Measurements from ENCODE around the gene CAPN13. TPM values are rescaled to one million over a fixed set of nuclear protein-coding genes. Genes with fewer than 3 reads are reported as not detected.

The CAPN13 gene
- total RNA-seq, 4 donors from 2014 or later: 0.18 to 5.8 (median 1.8) TPM

DNA sequence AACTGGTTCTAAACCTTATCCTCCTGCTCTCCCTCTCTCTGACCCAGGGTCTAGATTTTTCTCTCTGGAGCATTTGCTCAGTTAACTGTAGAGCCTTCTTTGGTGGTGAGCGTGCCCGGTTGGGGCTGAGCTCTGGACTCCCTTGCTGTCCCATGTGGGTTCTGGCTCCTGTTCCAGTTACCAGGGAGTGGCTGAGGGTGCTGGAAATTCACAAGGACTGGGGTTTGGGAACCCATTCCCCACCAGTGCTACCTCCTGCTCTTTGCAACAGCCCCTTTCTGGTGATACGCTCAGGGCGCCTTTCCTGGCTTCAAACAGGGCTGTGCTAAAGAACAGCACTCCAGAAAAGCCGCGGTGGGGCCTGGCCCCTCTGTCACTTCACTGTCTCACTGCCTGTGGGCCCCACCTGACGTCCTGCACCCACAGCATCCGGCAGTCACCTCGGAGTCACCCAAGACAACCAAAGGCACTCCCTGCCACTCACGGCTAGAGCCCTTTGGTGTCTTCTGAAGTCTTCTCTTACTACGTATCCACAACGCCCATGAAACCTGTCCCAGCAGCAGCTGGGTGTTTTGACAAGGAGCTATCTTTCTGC lies 41.3 kb downstream of the CAPN13 start:
- no peak overlapping the region for H3K27ac ChIP-seq
- intact Hi-C loops (cut with DNase I): no loop called here
- no peaks in the 10 kb centered on the region for H3K4me1 ChIP-seq
- no peaks in the 10 kb centered on the region for H3K9me3 ChIP-seq
- no peak overlapping the region for H3K4me3 ChIP-seq
- no peak for DNase-seq
- TF ChIP-seq, protein P1, sequence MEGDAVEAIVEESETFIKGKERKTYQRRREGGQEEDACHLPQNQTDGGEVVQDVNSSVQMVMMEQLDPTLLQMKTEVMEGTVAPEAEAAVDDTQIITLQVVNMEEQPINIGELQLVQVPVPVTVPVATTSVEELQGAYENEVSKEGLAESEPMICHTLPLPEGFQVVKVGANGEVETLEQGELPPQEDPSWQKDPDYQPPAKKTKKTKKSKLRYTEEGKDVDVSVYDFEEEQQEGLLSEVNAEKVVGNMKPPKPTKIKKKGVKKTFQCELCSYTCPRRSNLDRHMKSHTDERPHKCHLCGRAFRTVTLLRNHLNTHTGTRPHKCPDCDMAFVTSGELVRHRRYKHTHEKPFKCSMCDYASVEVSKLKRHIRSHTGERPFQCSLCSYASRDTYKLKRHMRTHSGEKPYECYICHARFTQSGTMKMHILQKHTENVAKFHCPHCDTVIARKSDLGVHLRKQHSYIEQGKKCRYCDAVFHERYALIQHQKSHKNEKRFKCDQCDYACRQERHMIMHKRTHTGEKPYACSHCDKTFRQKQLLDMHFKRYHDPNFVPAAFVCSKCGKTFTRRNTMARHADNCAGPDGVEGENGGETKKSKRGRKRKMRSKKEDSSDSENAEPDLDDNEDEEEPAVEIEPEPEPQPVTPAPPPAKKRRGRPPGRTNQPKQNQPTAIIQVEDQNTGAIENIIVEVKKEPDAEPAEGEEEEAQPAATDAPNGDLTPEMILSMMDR (IDR thresholded peaks at IDR 0.05): no peak
- 80 to 84% methylated on average over 2 to 7 of the region's 12 CpGs for WGBS, 2 donors
- H3K36me3 ChIP-seq: no peaks in the 10 kb centered on the region
- H3K27me3 ChIP-seq: peaks cover 0 to 25% (median 0%) of the 10 kb centered on the region in 4 donors

DNA sequence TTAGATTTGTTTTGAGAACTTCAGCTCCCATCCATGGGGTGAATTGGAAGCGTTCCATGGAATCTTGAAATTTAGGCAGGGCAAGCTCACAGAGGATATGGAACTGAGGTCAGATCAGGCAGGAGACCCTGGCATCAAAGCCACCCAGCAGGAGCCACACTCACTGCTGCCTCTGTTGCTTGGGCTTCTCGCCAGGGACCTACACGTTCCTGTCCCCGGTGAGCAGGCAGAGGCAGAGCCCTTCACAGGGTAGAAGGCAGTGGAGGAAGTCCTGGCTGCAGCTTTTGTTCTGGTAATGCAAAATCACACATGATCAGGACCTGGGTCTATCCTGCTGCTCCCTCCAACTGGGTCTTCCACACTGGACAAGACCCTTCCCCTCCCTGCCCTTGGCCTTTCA lies 42.1 kb downstream of the CAPN13 start:
- Histone ChIP-seq H3K27me3 (peaks cover 0 to 20% (median 0%) of the 10 kb centered on the region in 4 donors), H3K4me1 (no peaks in the 10 kb centered on the region), H3K4me3 (no peak overlapping the region), H3K27ac (no peak overlapping the region), H3K36me3 (no peaks in the 10 kb centered on the region), H3K9me3 (no peaks in the 10 kb centered on the region)
- WGBS, 2 donors: 44 to 67% methylated on average over 3 to 4 of the region's 4 CpGs
- DNase-seq: no peak
- intact Hi-C loops (cut with DNase I): no loop called here
- TF ChIP-seq, protein P1 (IDR thresholded peaks at IDR 0.05): no peak
- TF ChIP-seq POLR2A (IDR thresholded peaks at IDR 0.05): no peak

GRCh38 chr2:30764021-30764800 lies 43.0 kb downstream of the CAPN13 start:
- DNase-seq: no peak
- intact Hi-C loops (cut with DNase I): no loop called here
- H3K4me3 ChIP-seq: no peak overlapping the region
- H3K27ac ChIP-seq: no peak overlapping the region
- no peaks in the 10 kb centered on the region for H3K36me3 ChIP-seq
- TF ChIP-seq POLR2A (IDR thresholded peaks at IDR 0.05): no peak
- TF ChIP-seq, protein P1 (IDR thresholded peaks at IDR 0.05): no peak
- 83 to 86% methylated on average over 5 to 9 of the region's 12 CpGs for WGBS, 2 donors
- H3K27me3 ChIP-seq: peaks cover 0 to 25% (median 0%) of the 10 kb centered on the region in 4 donors
- H3K4me1 ChIP-seq: no peaks in the 10 kb centered on the region
- no peaks in the 10 kb centered on the region for H3K9me3 ChIP-seq

DNA sequence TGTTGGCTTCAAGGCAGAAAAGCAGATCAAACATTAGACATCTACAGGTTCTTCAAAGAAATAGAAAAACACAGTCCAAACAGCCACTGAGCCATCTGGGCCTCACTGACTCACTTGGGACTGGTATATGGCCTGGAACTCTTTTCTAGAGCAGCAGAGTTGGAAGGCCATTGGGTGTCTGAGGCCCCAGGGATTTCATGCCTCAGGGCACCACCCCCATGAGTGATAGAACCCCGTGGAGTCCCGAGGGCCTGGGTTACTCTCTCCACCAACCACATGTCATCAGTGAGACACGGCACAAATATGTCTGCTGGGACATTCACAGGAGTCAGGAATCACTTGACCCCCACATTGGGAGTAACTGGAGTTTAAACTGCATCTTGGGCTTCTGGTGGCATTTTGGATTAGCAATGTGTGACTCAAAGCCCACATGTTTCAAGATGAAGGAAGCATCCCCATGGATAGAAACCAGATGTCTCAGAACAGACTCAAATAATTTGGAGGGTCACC lies 44.0 kb downstream of the CAPN13 start:
- Histone ChIP-seq H3K27ac (no peak overlapping the region), H3K9me3 (no peaks in the 10 kb centered on the region), H3K4me1 (no peaks in the 10 kb centered on the region), H3K4me3 (no peak overlapping the region), H3K36me3 (no peaks in the 10 kb centered on the region), H3K27me3 (peaks cover 0 to 31% (median 0%) of the 10 kb centered on the region in 4 donors)
- WGBS, 2 donors: 59% methylated on average over 3 of the region's 3 CpGs; no CpG with 5 or more reads in 1 of the 2 donors
- no peak for DNase-seq
- intact Hi-C loops (cut with DNase I): no loop called here
- TF ChIP-seq, protein P1 (IDR thresholded peaks at IDR 0.05): no peak
- no peak for TF ChIP-seq POLR2A (IDR thresholded peaks at IDR 0.05)

- peaks cover 0 to 43% (median 0%) of the 10 kb centered on the region in 4 donors for H3K27me3 ChIP-seq
- H3K4me1 ChIP-seq: peaks cover under 1 to 6% (median 2%) of the 10 kb centered on the region in 3 donors
- 77 to 100% methylated on average over 3 to 8 of the region's 8 CpGs for WGBS, 2 donors
- H3K9me3 ChIP-seq: no peaks in the 10 kb centered on the region
- no peak overlapping the region for H3K4me3 ChIP-seq
- intact Hi-C loops (cut with DNase I): no loop called here
- no peak overlapping the region for H3K27ac ChIP-seq
- no peaks in the 10 kb centered on the region for H3K36me3 ChIP-seq
- no peak for DNase-seq
- no peak for TF ChIP-seq POLR2A (IDR thresholded peaks at IDR 0.05)
- TF ChIP-seq, protein P1 (IDR thresholded peaks at IDR 0.05): no peak
Observed at GRCh38 chr2:30761226-30761625, 46.0 kb downstream of the CAPN13 start.

Data from esophagus squamous epithelium (tissue), 5 donors.